IPS-15b (cell line): ENCODE data around the gene PBX4.

Source experiments
- H3K27me3 ChIP-seq: one replicate; pipeline ENCODE4 v1.6.1; 2013; ENCODE audit warnings: low read length; ENCODE audit not compliant: control insufficient read depth, insufficient read depth
- H3K36me3 ChIP-seq: one replicate; pipeline ENCODE4 v1.6.1; 2013; ENCODE audit warnings: low read length; ENCODE audit not compliant: control insufficient read depth, insufficient read depth
- H3K4me1 ChIP-seq: one replicate; pipeline ENCODE4 v1.6.1; 2013; ENCODE audit warnings: mild to moderate bottlenecking, low read length; ENCODE audit not compliant: control insufficient read depth, insufficient read depth
- H3K4me3 ChIP-seq: one replicate; pipeline ENCODE4 v1.5.1; 2013; ENCODE audit warnings: low read depth, low read length
- H3K9ac ChIP-seq: one replicate; pipeline ENCODE4 v1.6.1; 2013; ENCODE audit warnings: low read depth, mild to moderate bottlenecking, low read length
- H3K9me3 ChIP-seq: one replicate; pipeline ENCODE4 v1.6.1; 2013; ENCODE audit warnings: mild to moderate bottlenecking, low read length; ENCODE audit not compliant: control insufficient read depth, insufficient read depth

PBX4 gene

DNA sequence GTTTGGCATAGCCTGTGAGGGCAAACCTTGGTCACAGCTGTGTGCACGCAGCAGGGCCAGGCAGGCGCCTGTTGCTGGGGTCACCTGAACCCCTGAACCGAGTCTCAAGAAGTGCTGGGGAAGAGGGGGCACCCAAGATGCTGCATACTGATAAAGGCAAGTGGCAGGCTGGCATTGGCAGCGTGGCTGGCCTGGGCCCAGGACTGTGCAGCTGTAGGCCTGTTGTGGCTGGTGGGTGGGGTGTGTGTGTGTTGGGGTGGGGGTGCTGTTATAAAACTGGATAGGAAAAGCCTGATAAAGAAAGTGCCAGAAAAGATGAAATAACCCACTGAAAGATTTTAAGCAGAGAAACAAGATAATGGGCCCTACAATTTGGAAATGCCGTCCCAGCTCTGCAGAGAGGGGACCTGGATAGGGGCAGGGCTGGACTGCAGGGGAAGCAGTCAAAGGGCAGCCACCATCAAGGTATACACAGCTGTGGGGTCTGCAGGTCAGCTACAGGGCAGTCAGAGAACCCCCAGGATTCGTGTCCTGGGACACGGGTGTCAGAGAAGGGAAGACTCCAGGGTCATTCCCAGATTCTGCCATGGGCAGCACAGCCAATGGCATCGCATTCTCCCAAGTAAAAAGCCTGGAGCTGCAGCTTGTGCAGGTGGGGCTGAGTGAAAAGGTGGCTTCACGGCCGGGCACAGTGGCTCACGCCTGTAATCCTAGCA lies 47.3 kb downstream of the PBX4 start:
- Histone ChIP-seq H3K4me1 (peaks cover 4% of the 10 kb centered on the region), H3K9ac (no peak overlapping the region), H3K4me3 (no peak overlapping the region), H3K9me3 (no peaks in the 10 kb centered on the region), H3K36me3 (no peaks in the 10 kb centered on the region), H3K27me3 (no peaks in the 10 kb centered on the region)

DNA sequence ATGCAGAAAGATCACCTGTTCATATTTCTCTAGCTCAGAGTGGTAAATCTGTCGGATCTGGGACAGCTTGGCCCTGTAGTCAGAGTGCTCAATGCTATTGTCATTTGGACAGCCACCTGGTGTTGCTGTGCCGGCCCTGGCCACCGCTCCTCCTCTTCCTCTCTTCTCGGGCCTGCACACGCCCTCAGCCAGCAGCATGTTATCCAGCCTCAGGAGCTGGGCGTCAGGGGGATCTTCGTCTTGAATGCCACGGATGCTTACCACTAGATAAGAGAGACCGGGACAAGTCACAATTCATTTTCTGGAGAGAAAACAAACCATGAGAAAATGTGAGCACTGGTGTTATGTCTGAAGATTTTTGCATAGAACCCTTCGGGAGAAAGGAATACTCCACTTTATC lies 47.9 kb downstream of the PBX4 start:
- Histone ChIP-seq H3K9me3 (no peaks in the 10 kb centered on the region), H3K4me3 (no peak overlapping the region), H3K36me3 (no peaks in the 10 kb centered on the region), H3K27me3 (no peaks in the 10 kb centered on the region), H3K9ac (no peak overlapping the region), H3K4me1 (peaks cover 2% of the 10 kb centered on the region)

DNA sequence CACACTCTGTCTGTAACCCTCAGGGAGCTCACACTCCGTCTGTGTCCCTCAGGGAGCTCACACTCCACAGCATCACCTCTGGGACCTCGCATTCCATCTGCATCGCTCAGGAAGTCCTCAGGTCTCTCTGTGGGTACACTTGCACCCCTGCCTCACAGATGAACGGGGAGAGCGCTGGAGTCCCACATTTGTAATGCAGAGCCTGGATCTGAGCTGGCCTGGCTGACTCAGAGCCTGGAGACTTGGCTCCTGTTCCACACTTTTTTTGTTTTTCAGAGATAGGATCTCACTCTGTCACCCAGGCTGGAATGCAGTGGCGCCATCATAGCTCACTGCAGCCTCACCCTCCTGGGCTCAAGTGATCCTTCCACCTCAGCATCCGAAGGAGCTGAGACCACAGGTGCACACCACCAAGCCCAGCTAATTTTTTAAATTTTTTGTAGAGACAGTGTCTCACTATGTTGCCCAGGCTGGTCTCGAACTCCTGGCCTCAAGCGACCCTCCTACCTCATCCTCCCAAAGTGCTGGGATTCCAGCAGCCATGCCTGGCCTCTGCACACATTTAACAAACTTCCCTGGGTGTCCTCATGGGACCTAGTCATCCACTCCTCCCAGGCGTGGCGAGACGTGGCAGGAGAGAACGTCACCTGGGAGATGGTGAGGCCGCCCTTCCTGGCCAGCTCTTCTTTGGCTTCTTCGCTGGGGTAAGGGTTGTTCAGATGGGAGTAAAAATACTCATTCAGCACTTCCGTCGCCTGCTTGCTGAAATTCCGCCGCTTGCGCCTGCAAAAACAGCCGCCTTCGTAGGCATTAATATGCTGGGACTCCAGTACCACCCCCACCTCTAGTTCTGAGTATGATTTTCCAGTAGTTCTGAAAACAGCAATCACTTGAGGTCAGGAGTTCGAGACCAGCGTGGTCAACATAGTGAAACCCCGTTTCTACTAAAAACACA lies 49.4 kb downstream of the PBX4 start:
- Histone ChIP-seq H3K9ac (no peak overlapping the region), H3K36me3 (no peaks in the 10 kb centered on the region), H3K9me3 (no peaks in the 10 kb centered on the region), H3K4me3 (no peak overlapping the region), H3K4me1 (no peaks in the 10 kb centered on the region), H3K27me3 (no peaks in the 10 kb centered on the region)

DNA sequence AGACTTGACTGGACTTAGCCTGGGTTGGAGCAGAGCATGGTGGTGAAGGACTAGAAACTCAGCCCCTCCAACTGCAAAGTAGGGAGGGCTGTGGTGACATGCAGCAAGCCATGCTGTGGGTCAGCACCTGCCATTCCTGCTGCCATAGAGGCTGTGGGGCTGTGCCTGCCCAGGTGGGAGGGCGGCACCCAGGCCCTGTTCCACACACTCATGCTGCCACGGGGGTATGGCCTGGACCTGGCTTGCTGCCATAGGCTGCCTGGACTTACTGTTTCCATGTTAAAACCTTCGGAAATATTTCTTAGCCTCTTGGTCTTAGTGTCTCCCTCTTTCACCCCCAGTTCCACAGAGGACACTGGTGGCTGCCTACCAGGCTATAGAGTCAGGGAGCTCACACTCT lies 51.1 kb downstream of the PBX4 start:
- H3K27me3 ChIP-seq = no peaks in the 10 kb centered on the region
- no peaks in the 10 kb centered on the region for H3K4me1 ChIP-seq
- no peaks in the 10 kb centered on the region for H3K9me3 ChIP-seq
- H3K9ac ChIP-seq = no peak overlapping the region
- no peak overlapping the region for H3K4me3 ChIP-seq
- no peaks in the 10 kb centered on the region for H3K36me3 ChIP-seq

DNA sequence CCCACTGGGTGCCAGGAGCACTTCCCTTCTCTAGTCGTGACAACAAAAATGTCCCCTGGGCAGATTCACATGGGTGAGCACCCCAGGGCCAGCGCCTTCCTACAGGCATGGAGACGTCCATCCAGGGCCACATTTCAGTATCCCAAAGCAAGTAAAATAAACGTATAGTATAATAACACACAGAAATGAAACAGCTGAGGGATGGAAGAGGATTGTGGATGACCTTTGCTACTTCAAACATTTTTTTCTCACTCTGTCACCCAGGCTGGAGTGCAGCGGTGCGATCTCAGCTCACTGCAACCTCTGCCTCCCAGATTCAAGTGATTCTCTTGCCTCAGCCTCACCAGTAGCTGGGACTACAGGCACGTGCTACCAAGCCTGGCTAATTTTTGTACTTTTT lies 52.2 kb downstream of the PBX4 start:
- H3K9me3 ChIP-seq = no peaks in the 10 kb centered on the region
- H3K9ac ChIP-seq = no peak overlapping the region
- H3K36me3 ChIP-seq = no peaks in the 10 kb centered on the region
- no peak overlapping the region for H3K4me3 ChIP-seq
- no peaks in the 10 kb centered on the region for H3K27me3 ChIP-seq
- H3K4me1 ChIP-seq = no peaks in the 10 kb centered on the region

DNA sequence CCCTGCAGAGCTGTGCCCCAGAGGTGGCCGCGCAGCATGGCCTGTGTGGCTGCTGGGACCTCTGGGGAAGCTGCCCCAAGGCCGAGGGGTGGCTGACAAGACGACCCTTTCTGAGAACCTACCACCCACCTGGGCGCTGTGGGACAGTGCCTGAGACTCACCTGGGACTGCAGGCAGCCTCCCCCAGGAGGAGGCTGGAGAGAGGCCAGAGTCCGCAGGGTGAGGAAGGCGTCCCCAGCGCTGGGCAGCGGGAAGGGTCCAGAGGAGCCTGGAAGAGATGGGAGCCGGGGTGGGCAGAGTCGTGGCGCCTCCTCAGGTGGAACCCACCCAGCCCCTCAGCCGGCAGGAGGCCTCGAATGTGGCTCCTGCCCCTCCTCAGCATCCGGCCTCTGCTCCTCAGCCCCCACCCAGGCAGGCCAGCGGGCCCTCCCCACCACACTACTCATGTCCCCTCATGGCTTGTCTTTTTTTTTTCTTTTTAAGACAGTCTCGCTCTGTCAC lies 55.1 kb downstream of the PBX4 start:
- Histone ChIP-seq H3K4me3 (no peak overlapping the region), H3K9me3 (no peaks in the 10 kb centered on the region), H3K27me3 (no peaks in the 10 kb centered on the region), H3K9ac (no peak overlapping the region), H3K4me1 (no peaks in the 10 kb centered on the region), H3K36me3 (no peaks in the 10 kb centered on the region)

DNA sequence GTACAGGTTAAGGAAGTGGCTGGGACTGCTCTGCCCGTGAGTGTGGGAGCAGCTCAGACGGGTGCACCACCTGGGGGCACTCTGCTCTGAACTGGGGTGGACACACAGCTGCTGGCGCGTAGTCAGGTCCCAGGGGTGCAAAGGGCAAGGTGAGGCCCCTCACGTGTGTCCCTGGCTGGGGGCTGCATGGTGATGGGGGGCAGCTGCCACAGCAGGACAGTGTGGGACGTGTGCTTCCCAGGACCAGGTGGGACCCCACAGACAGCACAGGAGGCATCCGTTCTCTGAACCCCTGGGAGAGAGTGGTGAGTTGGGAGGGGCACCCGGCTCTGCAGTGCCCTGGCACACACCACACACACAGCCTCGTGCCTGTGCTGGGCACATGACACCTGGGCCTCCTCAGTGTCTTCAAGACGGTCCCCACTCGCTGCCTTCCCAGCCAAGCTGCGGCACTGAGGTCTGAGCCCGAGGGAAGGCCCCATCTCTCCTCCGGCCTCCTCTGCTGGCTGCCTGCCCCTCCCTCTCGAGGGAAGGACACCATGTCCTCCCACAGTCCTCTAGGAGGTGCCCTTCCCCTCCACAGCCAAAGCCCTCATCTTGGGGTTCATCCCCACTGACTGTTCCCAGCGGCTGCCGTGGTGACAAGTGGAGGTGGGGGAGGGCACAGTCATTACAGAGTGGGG lies 55.7 kb downstream of the PBX4 start:
- no peak overlapping the region for H3K4me3 ChIP-seq

DNA sequence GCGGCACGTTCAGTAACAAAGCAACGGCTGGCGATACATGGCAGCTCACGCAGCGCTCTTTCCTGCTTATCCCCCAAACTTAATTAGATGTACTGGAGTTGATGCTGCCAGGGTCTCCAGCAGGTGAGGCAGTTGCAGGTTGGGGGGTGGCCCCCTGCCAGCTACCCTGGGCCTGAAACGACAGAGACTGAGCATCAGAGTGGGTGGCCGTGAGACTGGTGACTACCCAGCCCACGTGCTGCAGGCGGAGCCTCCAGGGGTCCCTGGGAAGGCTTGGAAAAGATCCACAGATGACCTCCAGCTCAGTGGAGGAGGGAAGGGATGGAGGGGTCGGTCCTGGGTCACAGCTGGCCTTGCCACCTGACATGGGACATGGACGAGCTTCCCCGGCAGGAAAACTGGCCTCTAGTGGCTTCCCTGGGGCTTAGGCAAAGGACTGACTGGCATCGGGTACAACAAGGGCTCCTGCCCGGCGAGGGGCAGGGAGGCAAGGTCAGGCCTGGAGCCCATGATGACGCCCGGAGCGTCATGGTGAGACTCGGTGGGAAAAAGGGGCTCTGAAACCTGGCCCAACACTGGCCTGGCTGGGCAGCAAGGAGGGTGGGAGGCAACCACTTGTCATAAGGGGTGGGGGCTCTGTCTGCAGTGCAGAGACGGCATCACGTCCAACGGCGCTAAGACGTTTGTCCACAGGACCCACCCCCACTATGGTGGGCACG lies 56.4 kb downstream of the PBX4 start:
- H3K9ac ChIP-seq = no peak overlapping the region
- H3K36me3 ChIP-seq = no peaks in the 10 kb centered on the region
- H3K4me1 ChIP-seq = no peaks in the 10 kb centered on the region
- no peaks in the 10 kb centered on the region for H3K27me3 ChIP-seq
- H3K9me3 ChIP-seq = no peaks in the 10 kb centered on the region
- no peak overlapping the region for H3K4me3 ChIP-seq

More for the DNA sequence above, 55.7 kb downstream of the PBX4 start:
- no peaks in the 10 kb centered on the region for H3K4me1 ChIP-seq
- H3K27me3 ChIP-seq = no peaks in the 10 kb centered on the region
- H3K9ac ChIP-seq = no peak overlapping the region
- H3K36me3 ChIP-seq = no peaks in the 10 kb centered on the region
- H3K9me3 ChIP-seq = no peaks in the 10 kb centered on the region

DNA sequence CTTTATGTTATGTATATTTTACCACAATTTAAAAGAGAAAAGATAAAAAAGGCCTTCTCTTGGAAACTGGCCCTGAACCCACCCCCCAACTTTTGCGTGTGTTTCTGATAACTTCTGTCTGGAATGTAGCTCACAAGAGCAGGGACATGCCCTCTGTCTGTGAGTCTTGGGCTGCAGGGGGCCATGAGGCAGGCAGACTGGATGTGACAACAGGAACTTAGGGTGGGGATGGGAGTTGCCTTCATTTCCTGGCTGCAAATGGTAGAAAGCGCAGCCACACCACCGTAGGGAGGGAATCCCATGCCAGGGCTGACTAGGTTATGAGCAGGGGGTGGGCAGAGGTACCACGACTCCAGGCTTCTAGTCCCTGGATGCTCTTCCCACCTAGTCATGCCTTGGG lies 58.6 kb downstream of the PBX4 start:
- Histone ChIP-seq H3K4me3 (no peak overlapping the region), H3K9ac (no peak overlapping the region), H3K36me3 (no peaks in the 10 kb centered on the region), H3K4me1 (no peaks in the 10 kb centered on the region), H3K27me3 (no peaks in the 10 kb centered on the region), H3K9me3 (no peaks in the 10 kb centered on the region)

DNA sequence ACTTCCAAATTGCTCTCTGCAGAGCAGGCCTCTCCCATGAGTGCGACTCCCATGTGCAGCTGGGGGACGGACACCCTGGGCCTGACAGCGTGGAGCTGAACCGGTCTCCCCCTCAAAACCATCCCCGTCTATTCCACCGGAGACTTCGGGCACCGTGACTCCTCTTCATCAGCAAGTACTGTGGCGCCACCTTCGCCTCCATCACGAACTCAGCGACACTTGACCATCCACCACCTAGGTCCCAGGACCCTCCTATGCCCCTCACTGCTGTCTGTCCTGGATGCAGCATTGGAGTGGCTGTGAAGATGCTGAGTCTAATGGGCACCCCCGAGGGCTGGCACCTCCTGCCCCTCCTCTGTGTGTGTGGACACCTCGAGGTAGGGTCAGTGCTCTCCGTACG lies 59.9 kb downstream of the PBX4 start:
- Histone ChIP-seq H3K4me1 (no peaks in the 10 kb centered on the region), H3K36me3 (no peaks in the 10 kb centered on the region), H3K27me3 (no peaks in the 10 kb centered on the region), H3K4me3 (no peak overlapping the region), H3K9ac (no peak overlapping the region), H3K9me3 (no peaks in the 10 kb centered on the region)

DNA sequence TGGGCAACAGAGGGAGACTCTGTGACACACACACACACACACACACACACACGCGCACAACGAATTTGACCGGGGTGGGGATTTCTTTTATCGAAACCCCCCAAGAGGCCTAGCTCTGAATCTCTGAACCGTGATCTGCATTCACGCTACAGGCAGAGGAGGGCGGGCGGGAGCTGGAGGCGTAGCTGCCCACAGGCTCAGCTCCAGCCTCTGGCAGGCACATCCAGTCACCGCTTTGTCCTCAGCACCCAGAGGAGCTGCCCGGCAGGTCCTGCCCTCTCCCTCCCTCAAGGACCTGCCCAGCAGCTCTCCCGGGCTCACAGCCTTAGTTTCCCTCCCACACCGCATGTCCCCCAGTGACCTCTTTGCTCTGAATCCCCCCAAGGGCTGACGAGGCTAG lies 60.4 kb downstream of the PBX4 start:
- no peaks in the 10 kb centered on the region for H3K36me3 ChIP-seq
- H3K4me3 ChIP-seq = no peak overlapping the region
- no peak overlapping the region for H3K9ac ChIP-seq
- H3K27me3 ChIP-seq = no peaks in the 10 kb centered on the region
- no peaks in the 10 kb centered on the region for H3K9me3 ChIP-seq
- H3K4me1 ChIP-seq = no peaks in the 10 kb centered on the region
